Inflammatory macrophage treated with lipopolysaccharide for 1 hour (primary cell): ENCODE results near the gene UBE2QL1.

Source experiments
- DNase-seq, 2 donors: peaks; one replicate each; pipeline ENCODE4 v3.0.0-alpha.2; 2020 to 2022

The UBE2QL1 gene

GRCh38 chr5:6430418-6431028 lies 18.1 kb upstream of the UBE2QL1 start:
- no peak for DNase-seq

GRCh38 chr5:6431214-6432195 lies 17.2 kb upstream of the UBE2QL1 start:
- DNase-seq, result no peak

GRCh38 chr5:6432206-6432605 lies 16.5 kb upstream of the UBE2QL1 start:
- no peak for DNase-seq

- DNase-seq, result no peak
Observed at GRCh38 chr5:6434731-6435130, 13.9 kb upstream of the UBE2QL1 start.

- DNase-seq, result no peak
Observed at GRCh38 chr5:6435356-6435755, 13.3 kb upstream of the UBE2QL1 start.

GRCh38 chr5:6436715-6437331 lies 11.8 kb upstream of the UBE2QL1 start:
- no peak for DNase-seq

GRCh38 chr5:6439588-6440550 lies 8.8 kb upstream of the UBE2QL1 start:
- no peak for DNase-seq

- no peak for DNase-seq
Observed at GRCh38 chr5:6442333-6442732, 6.3 kb upstream of the UBE2QL1 start.

- no peak for DNase-seq
Observed at GRCh38 chr5:6443326-6443725, 5.3 kb upstream of the UBE2QL1 start.

GRCh38 chr5:6446042-6446441 lies 2.6 kb upstream of the UBE2QL1 start:
- DNase-seq, result no peak

- no peak for DNase-seq
Observed at GRCh38 chr5:6446626-6447309, 1.9 kb upstream of the UBE2QL1 start.

GRCh38 chr5:6447384-6448140 lies 1.1 kb upstream of the UBE2QL1 start:
- DNase-seq, result no peak

GRCh38 chr5:6448141-6448491 lies 543 bp upstream of the UBE2QL1 start:
- no peak for DNase-seq

GRCh38 chr5:6449465-6450158 lies 953 bp downstream of the UBE2QL1 start:
- DNase-seq, result no peak

GRCh38 chr5:6450319-6450833 lies 1.7 kb downstream of the UBE2QL1 start:
- DNase-seq, result no peak

- DNase-seq, result no peak
Observed at GRCh38 chr5:6452622-6453504, 4.2 kb downstream of the UBE2QL1 start.

GRCh38 chr5:6453937-6454560 lies 5.4 kb downstream of the UBE2QL1 start:
- no peak for DNase-seq

GRCh38 chr5:6454628-6455053 lies 6.0 kb downstream of the UBE2QL1 start:
- no peak for DNase-seq
